Subcutaneous adipose tissue (tissue), 4 donors: ENCODE results near the gene AARSD1. TPM values are rescaled to one million over a fixed set of nuclear protein-coding genes. Genes with fewer than 3 reads are reported as not detected.

ENCODE experiments used
- small RNA-seq: library from RNA; depleted of rRNA; stranded (forward); fragments of <200 nt; gene quantifications from one replicate; pipeline ENCODE3, GENCODE V24; 2016
- total RNA-seq, 4 donors: library from RNA; depleted of rRNA; stranded (reverse); fragments of >200 nt; gene quantifications; one replicate each; pipeline ENCODE4 v1.1.0, GENCODE V29; 2016
- TF ChIP-seq, protein P1 (sequence below): fragments of 450-650 bp; IDR thresholded peaks from one replicate; pipeline ENCODE4 v1.5.1; 2016; ENCODE audit warnings: low read depth, mild to moderate bottlenecking, control low read depth, antibody characterized with exemption, moderate library complexity

The AARSD1 gene
- total RNA-seq, 4 donors from 2014 or later: 18.4 to 38.2 (median 22.1) TPM

DNA sequence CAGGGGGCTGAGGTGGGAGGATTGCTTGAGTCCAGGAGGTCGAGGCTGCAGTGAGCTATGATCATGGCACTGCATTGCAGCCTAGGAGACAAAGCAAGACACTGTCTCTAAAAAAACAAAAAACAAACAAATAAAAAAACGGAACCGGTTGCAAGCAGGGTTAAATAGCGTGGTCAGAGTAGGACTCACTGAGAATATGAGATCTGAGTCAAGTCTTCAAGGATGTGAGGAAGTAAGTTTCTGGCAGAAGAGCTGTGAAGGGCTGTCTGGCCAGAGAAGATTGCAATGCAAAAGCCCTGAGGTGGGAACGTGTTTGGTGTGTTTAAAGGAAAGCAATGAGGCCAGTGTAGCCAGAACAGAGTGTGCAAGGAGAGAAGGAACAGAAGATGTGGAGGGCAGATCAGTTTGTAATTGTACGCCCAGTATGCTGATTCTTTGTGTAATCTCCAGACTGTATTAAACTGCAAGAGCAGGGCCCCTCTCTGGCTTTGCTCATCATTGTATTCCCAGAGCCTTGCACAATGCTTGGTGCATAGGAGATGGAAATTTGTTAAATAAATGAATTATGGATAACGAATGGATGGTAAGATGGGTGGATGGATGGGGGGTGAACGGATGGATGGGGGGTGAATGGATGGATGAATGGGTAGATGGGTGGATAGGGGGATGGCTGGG is 57.3 kb downstream of the AARSD1 start:
- TF ChIP-seq, protein P1, sequence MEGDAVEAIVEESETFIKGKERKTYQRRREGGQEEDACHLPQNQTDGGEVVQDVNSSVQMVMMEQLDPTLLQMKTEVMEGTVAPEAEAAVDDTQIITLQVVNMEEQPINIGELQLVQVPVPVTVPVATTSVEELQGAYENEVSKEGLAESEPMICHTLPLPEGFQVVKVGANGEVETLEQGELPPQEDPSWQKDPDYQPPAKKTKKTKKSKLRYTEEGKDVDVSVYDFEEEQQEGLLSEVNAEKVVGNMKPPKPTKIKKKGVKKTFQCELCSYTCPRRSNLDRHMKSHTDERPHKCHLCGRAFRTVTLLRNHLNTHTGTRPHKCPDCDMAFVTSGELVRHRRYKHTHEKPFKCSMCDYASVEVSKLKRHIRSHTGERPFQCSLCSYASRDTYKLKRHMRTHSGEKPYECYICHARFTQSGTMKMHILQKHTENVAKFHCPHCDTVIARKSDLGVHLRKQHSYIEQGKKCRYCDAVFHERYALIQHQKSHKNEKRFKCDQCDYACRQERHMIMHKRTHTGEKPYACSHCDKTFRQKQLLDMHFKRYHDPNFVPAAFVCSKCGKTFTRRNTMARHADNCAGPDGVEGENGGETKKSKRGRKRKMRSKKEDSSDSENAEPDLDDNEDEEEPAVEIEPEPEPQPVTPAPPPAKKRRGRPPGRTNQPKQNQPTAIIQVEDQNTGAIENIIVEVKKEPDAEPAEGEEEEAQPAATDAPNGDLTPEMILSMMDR: no peak

DNA sequence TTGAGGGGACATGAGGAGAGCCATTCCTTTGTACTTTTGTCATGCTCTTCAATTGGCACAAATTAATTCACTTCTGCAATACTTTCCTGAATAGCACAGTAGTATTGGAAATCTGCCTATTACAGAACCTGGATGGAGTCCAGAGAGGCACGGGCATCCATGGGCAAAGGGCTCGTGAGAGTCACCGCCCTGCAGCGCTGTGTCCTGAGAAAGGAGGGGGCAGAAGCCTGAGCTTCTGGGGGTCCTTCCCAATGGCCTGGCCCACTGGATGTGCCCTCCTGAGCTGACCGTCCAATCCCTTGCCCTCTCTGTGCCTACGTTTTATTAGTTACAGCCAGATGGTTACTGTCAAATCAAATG is 60.2 kb downstream of the AARSD1 start:
- TF ChIP-seq, protein P1: no peak

DNA sequence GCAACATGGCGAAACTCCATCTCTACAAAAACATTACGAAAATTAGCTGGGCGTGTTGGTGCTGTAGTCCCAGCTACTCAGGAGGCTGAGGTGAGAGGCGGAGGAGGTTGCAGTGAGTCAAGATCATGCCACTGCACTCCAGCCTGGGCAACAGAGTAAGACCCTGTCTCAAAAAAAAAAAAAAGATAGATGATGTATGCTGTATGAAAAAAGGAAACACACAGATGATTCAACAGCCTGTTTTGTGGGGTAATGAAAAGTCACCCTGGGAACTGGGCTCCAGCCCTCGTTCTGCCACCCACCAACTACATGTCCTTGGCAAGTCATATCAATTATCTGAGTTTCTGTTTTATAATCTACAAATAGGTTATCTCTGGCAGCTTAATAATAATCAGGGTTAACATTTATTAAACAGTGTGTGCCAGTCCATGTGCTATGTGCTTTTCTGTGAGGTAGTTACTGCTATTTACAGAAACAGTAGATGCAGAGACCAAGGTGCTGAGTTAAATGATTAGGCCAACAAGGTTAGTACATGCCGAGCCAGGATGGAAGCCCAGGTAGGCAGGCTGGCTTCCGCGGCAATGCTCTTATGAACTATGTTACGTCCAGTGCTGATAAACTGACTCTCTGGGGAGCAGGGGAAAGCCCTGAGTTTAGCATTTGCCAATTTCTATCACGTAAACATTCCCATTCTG is 62.6 kb downstream of the AARSD1 start:
- TF ChIP-seq, protein P1: no peak

Small RNA genes within 50 kb of the gene (small RNA-seq; reads per million reads assigned to genes)
- gene AARSD1 (not detected), gene RF00561 (not detected)

Other genes with a start within 250 kb of the AARSD1 start
- 100 to 1,000 TPM in 1 of 4 donors, 10 to 100 TPM in 3; 53.7 to 126 (median 91.8) TPM for gene EZH1, start 219.4 kb downstream of the AARSD1 start, total RNA-seq
- 100 to 1,000 TPM in 3 of 4 donors, 10 to 100 TPM in 1; 66.9 to 160 (median 128) TPM for gene RAMP2, start 203.2 kb downstream of the AARSD1 start, total RNA-seq
- gene VPS25, start 191.0 kb downstream of the AARSD1 start, total RNA-seq: 10 to 100 TPM; 40.1 to 53.4 (median 47.4) TPM
- under 1 TPM in 3 of 4 donors, not detected in 1; 0.16 to 0.85 (median 0.19) TPM for gene WNK4, start 183.8 kb downstream of the AARSD1 start, total RNA-seq
- 10 to 100 TPM; 51.8 to 76.6 (median 60.4) TPM for gene COA3, start 165.8 kb downstream of the AARSD1 start, total RNA-seq
- under 1 TPM in 2 of 4 donors, not detected in 2; 0.44 to 0.68 TPM for gene CNTD1, start 165.6 kb downstream of the AARSD1 start, total RNA-seq
- gene BECN1, start 140.2 kb downstream of the AARSD1 start, total RNA-seq: 100 to 1,000 TPM in 3 of 4 donors, 10 to 100 TPM in 1; 85.3 to 129 (median 120) TPM
- 10 to 100 TPM; 52.7 to 80.9 (median 60.1) TPM for gene PSME3, start 131.1 kb downstream of the AARSD1 start, total RNA-seq
- 10 to 100 TPM in 1 of 4 donors, 1 to 10 TPM in 3; 4.1 to 15.0 (median 9.4) TPM for gene AOC2, start 119.9 kb downstream of the AARSD1 start, total RNA-seq
- gene AOC3, start 113.3 kb downstream of the AARSD1 start, total RNA-seq: 100 to 1,000 TPM; 120 to 591 (median 262) TPM
- not detected for gene G6PC1, start 63.7 kb downstream of the AARSD1 start, total RNA-seq
- not detected for gene PTGES3L, start 15.6 kb upstream of the AARSD1 start, total RNA-seq
- gene RUNDC1, start 16.1 kb upstream of the AARSD1 start, total RNA-seq: 10 to 100 TPM in 3 of 4 donors, 1 to 10 TPM in 1; 7.2 to 12.1 (median 10.5) TPM
- 1,000 to 10,000 TPM in 3 of 4 donors, 100 to 1,000 TPM in 1; 912 to 2,032 (median 1,085) TPM for gene RPL27, start 34.0 kb upstream of the AARSD1 start, total RNA-seq
- gene IFI35, start 42.3 kb upstream of the AARSD1 start, total RNA-seq: 10 to 100 TPM; 20.7 to 44.1 (median 24.8) TPM
- 100 to 1,000 TPM; 134 to 420 (median 367) TPM for gene VAT1, start 57.9 kb upstream of the AARSD1 start, total RNA-seq
- under 1 TPM; 0.17 to 0.49 (median 0.30) TPM for gene RND2, start 60.8 kb upstream of the AARSD1 start, total RNA-seq
- 10 to 100 TPM in 1 of 4 donors, 1 to 10 TPM in 3; 2.4 to 10.9 (median 5.5) TPM for gene BRCA1, start 160.9 kb upstream of the AARSD1 start, total RNA-seq
- gene NBR1, start 206.8 kb upstream of the AARSD1 start, total RNA-seq: 10 to 100 TPM; 66.4 to 92.0 (median 86.2) TPM
- gene TMEM106A, start 247.4 kb upstream of the AARSD1 start, total RNA-seq: 10 to 100 TPM; 12.6 to 19.6 (median 14.8) TPM